ENCODE measurements around the gene SUGCT.
"Not testable (repeated sequence)": the region's sequence is repeated elsewhere in the genome, so short reads cannot be mapped to it uniquely, and the experiment has no call there.

- not testable (repeated sequence) for TF ChIP-seq CTCF (IDR thresholded peaks at IDR 0.05; ENCODE audit: insufficient read depth, low read length); POLR2AphosphoS5 (IDR thresholded peaks at IDR 0.05; ENCODE audit: low read depth); SPI1 (IDR thresholded peaks at IDR 0.05; ENCODE audit: borderline replicate concordance, low read depth); REST (IDR thresholded peaks at IDR 0.05; ENCODE audit: insufficient replicate concordance, low read depth); GABPA (IDR thresholded peaks at IDR 0.05; ENCODE audit: low read depth)
These were observed 33.5 kb downstream of the SUGCT start for GRCh38 chr7:40168266-40168665.
